Measurements from ENCODE around the gene KRT10. TPM values are rescaled to one million over a fixed set of nuclear protein-coding genes. Genes with fewer than 3 reads are reported as not detected.
"Not testable (repeated sequence)": the region's sequence is repeated elsewhere in the genome, so short reads cannot be mapped to it uniquely, and the experiment has no call there.

KRT10 gene
- total RNA-seq (2012; rRNA removed): 3.8 and 6.8 TPM in 2 replicates

DNA sequence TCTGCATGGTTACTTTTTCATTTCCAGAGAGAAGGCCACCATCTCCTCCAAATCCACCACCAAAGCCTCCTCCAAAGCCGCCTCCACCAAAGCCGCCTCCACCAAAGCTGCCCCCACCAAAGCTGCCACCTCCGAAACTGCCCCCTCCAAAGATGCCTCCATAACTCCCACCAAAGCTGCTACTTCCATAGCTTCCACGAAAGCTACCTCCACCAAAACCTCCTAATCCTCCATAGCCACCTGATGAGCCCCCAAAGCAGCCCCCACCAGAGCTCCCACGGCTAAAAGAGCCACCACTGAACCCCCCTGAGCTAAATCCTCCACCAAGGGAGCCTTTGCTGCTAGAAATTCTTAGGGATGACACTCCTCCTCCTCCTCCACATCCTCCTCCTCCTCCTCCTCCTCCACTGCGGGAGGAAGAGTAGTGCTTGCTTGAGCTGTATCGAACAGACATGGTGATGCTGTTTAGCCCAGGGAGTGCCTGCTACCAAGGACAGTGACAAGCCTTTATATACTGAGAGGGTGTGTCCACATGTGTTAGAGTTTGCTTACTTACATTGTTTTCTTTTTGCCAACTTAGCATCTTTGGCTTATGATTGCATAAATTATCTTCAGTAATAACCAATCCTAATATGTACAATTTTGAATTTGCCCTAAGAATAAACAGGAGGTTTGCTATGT lies at the start of gene KRT10:
Gene KRT10, minus strand, starts transcription at position 483 of the 681 bp plus-strand sequence. Its CDS starts 29 bp downstream, at position 454.
- H3K4me2 ChIP-seq (ENCODE audit: low read length): no peak within 1 kb of the TSS
- no peaks in the 10 kb centered on the region for H3K27me3 ChIP-seq (ENCODE audit: control insufficient read depth, insufficient read depth, low read length)
- peaks cover 3% of the 10 kb centered on the region for H3K36me3 ChIP-seq (ENCODE audit: insufficient read depth, low read length)
- no peaks in the 10 kb centered on the region for H3K9me3 ChIP-seq (replicated peaks; ENCODE audit: low read length)
- H3K4me3 ChIP-seq (ENCODE audit: low read length): no peak within 1 kb of the TSS
- no peak within 1 kb of the TSS for H3K9ac ChIP-seq (ENCODE audit: low read depth, low read length)
- peaks cover 8% of the 10 kb centered on the region for H3K4me1 ChIP-seq (ENCODE audit: control insufficient read depth, insufficient read depth, low read length)

DNA sequence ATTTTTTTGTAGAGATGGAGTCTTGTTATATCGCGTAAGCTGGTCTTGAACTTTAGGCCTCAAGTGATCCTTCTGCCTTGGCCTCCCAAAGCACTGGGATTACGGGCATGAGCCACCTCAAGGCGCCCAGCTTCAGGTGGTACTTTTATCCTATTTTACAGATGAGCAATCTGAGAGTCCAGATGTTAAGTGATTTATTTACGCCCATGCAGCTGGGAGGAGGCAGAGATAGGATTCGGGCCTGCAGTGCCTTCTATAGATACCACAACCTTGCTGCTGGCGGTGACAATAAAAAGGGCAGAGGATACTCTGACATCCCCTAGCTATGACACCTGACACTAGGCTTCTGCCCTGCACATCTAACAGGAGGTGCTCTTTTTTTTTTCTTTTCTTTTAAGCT lies 48.9 kb upstream of the KRT10 start:
- no peaks in the 10 kb centered on the region for H3K36me3 ChIP-seq (ENCODE audit: insufficient read depth, low read length)
- H3K27me3 ChIP-seq (ENCODE audit: control insufficient read depth, insufficient read depth, low read length): no peaks in the 10 kb centered on the region
- H3K9me3 ChIP-seq (replicated peaks; ENCODE audit: low read length): no peaks in the 10 kb centered on the region
- no peak overlapping the region for H3K4me3 ChIP-seq (ENCODE audit: low read length)
- H3K4me2 ChIP-seq (ENCODE audit: low read length): no peak overlapping the region
- H3K4me1 ChIP-seq (ENCODE audit: control insufficient read depth, insufficient read depth, low read length): no peaks in the 10 kb centered on the region
- H3K9ac ChIP-seq (ENCODE audit: low read depth, low read length): no peak overlapping the region

DNA sequence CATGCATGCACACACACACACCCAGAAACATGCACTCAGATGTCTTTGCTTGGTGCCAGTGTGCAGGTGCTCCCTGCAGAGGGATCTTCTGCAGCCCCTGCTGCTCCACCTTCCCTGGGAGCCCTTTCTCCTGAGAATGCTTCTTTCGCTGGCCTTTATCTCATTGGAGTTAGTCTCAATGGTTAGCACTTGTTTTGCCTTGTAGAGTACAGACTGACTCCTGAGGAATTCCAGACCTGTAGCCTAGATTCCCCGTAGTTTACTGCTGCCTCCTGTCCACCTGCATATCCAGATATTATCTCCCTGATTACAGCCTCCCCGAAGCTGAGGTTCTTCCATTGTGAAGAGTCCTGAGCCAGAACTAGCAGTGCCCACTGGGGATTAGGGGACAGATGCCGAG lies 47.7 kb upstream of the KRT10 start:
- no peaks in the 10 kb centered on the region for H3K36me3 ChIP-seq (ENCODE audit: insufficient read depth, low read length)

DNA sequence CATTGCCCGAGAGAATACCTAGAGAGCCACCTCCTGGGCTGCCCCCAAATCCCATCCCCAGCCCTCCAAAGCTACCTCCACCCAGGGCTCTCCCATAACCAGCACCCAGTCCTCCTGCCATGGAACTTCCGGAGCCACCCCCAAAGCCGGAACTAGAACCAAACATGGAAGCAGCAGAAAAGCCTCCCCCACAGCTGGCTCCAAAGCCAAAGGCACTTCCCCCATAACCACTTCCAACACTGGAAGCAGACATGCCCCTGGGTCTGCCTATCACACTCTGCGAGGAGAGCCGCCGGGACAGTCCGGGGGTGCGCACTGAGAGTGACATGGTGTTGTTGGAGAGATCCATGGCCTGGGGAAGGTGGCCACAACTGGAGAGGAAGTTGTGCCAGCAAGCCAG lies 44.4 kb upstream of the KRT10 start, which contains the start of gene KRT12:
Gene KRT12, minus strand, starts transcription at position 386 of the 400 bp plus-strand sequence. Its CDS starts 37 bp downstream, at position 349.
- Histone ChIP-seq H3K36me3 (ENCODE audit: insufficient read depth, low read length) (no peaks in the 10 kb centered on the region), H3K4me2 (ENCODE audit: low read length) (no peak within 1 kb of the TSS), H3K9me3 (replicated peaks; ENCODE audit: low read length) (no peaks in the 10 kb centered on the region), H3K4me1 (ENCODE audit: control insufficient read depth, insufficient read depth, low read length) (no peaks in the 10 kb centered on the region), H3K9ac (ENCODE audit: low read depth, low read length) (no peak within 1 kb of the TSS), H3K4me3 (ENCODE audit: low read length) (no peak within 1 kb of the TSS), H3K27me3 (ENCODE audit: control insufficient read depth, insufficient read depth, low read length) (no peaks in the 10 kb centered on the region)

More for the DNA sequence above, 47.7 kb upstream of the KRT10 start:
- Histone ChIP-seq H3K9me3 (replicated peaks; ENCODE audit: low read length) (no peaks in the 10 kb centered on the region), H3K4me3 (ENCODE audit: low read length) (no peak overlapping the region), H3K27me3 (ENCODE audit: control insufficient read depth, insufficient read depth, low read length) (no peaks in the 10 kb centered on the region), H3K9ac (ENCODE audit: low read depth, low read length) (no peak overlapping the region), H3K4me2 (ENCODE audit: low read length) (no peak overlapping the region), H3K4me1 (ENCODE audit: control insufficient read depth, insufficient read depth, low read length) (no peaks in the 10 kb centered on the region)

DNA sequence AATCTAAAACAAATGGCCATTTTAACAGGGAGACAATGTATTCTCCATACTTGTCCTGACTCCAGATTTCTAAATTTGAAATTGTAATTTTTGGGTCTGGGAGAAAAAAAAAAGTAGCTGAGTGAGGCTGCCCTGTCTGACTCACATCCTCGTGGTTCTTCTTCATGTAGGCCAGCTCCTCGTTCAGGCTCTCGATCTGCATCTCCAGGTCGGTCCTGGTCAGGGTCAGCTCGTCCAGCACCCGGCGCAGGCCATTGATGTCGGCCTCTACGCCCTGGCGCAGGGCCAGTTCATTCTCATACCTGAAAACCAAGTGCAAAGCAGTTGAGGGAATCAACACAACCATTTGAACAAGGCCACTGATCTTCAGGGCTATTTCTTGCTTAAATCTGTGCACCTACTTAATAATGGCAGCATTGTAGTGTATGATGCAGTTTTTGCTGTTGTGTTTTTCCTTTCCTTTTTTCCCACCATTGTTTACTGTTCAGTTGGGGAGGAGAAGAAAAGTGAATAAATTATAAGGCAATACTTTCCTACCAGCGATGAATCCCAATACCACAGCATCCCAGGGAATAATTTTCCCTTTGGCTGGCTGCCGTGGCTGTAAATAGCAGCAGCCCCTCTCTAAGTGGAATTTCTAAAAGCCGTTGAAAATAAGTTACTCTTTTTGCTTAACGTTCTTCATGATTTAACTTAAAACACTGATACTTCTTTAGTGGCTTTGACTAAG lies 42.4 kb upstream of the KRT10 start:
- Histone ChIP-seq H3K4me3 (ENCODE audit: low read length) (no peak overlapping the region), H3K4me2 (ENCODE audit: low read length) (no peak overlapping the region), H3K27me3 (ENCODE audit: control insufficient read depth, insufficient read depth, low read length) (no peaks in the 10 kb centered on the region)

DNA sequence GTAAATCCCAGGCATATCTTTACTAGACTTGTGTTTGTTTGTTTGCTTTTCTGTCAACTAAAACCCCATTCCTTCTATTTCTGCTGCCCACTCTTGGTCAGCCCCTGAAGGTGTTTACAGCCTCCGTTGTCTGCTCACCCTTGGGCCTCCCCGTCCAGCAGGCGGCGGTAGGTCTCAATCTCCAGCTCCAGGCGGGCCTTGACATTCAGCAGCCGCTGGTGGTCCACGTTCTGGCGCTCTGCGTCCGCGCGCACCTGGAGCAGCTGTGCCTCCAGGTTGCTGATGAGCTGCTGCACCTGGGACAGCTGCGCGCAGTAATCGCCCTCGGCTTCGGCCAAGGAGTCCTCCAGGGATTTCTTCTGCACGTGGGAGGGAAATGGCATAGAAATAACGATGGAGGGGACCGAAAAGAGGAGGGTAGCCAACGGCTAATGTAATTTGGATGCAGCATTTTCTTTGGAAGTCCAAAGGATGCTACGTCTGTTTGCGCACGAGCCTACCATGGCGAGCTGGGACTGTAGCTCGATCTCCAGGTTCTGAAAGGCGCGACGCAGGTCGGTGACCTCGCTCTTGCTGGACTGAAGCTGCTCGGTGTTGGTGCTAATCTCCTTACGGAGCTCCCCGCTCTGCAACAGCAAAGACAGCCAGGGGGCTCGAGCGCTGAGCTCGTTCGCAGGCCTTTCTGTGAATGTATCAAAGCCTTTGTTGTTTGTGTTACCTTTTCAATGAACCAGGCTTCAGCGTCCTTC lies 40.7 kb upstream of the KRT10 start:
- Histone ChIP-seq H3K4me1 (ENCODE audit: control insufficient read depth, insufficient read depth, low read length) (no peaks in the 10 kb centered on the region), H3K9me3 (replicated peaks; ENCODE audit: low read length) (no peaks in the 10 kb centered on the region), H3K4me2 (ENCODE audit: low read length) (no peak overlapping the region), H3K27me3 (ENCODE audit: control insufficient read depth, insufficient read depth, low read length) (no peaks in the 10 kb centered on the region), H3K36me3 (ENCODE audit: insufficient read depth, low read length) (no peaks in the 10 kb centered on the region), H3K9ac (ENCODE audit: low read depth, low read length) (no peak overlapping the region), H3K4me3 (ENCODE audit: low read length) (no peak overlapping the region)

More for the DNA sequence above, 42.4 kb upstream of the KRT10 start:
- H3K4me1 ChIP-seq (ENCODE audit: control insufficient read depth, insufficient read depth, low read length): no peaks in the 10 kb centered on the region
- H3K36me3 ChIP-seq (ENCODE audit: insufficient read depth, low read length): no peaks in the 10 kb centered on the region
- no peaks in the 10 kb centered on the region for H3K9me3 ChIP-seq (replicated peaks; ENCODE audit: low read length)
- no peak overlapping the region for H3K9ac ChIP-seq (ENCODE audit: low read depth, low read length)

DNA sequence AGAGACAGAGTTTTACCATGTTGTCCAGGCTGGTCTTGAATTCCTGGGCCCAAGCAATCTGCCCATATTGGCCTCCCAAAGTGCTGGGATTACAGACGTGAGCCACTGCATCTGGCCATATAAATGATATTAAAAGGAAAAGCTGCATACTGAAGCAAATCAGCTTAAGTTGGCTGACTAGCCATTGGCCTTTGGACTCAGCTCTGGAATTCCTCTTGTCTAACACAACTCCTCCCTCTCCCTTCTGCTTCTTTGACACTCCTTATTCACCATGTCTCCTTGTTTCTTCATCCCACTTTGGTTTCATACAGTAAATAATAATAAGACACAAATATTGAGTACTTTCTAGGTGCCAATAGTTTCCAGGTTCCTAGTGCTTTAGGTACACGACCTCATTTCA lies 37.1 kb upstream of the KRT10 start:
- H3K9me3 ChIP-seq (replicated peaks; ENCODE audit: low read length): no peaks in the 10 kb centered on the region
- no peak overlapping the region for H3K4me2 ChIP-seq (ENCODE audit: low read length)
- no peaks in the 10 kb centered on the region for H3K27me3 ChIP-seq (ENCODE audit: control insufficient read depth, insufficient read depth, low read length)
- H3K4me3 ChIP-seq (ENCODE audit: low read length): no peak overlapping the region
- no peaks in the 10 kb centered on the region for H3K36me3 ChIP-seq (ENCODE audit: insufficient read depth, low read length)
- H3K9ac ChIP-seq (ENCODE audit: low read depth, low read length): no peak overlapping the region
- peaks cover 10% of the 10 kb centered on the region for H3K4me1 ChIP-seq (ENCODE audit: control insufficient read depth, insufficient read depth, low read length)

DNA sequence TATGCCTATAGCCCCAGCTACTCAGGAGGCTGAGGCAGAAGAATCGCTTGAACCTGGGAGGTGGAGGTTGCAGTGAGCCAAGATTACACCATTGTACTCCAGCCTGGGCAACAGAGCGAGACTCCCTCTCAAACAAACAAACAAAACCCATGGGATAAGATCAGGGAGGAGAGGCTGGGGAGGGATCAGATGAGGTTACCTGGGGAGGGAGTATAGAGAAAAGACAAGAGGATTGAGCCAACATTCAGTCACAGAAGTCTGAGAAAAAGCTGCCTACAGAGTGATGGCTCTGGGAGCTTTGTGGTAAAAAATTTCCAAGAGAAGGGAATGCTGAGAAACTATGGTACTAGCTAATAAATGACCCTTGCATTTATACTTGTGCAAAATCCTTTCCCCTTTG lies 36.3 kb upstream of the KRT10 start:
- not testable (repeated sequence) for H3K9ac ChIP-seq (ENCODE audit: low read depth, low read length); H3K4me3 ChIP-seq (ENCODE audit: low read length); H3K27me3 ChIP-seq (ENCODE audit: control insufficient read depth, insufficient read depth, low read length); H3K4me2 ChIP-seq (ENCODE audit: low read length); H3K36me3 ChIP-seq (ENCODE audit: insufficient read depth, low read length); H3K9me3 ChIP-seq (replicated peaks; ENCODE audit: low read length)
- peaks cover 13% of the 10 kb centered on the region for H3K4me1 ChIP-seq (ENCODE audit: control insufficient read depth, insufficient read depth, low read length)

DNA sequence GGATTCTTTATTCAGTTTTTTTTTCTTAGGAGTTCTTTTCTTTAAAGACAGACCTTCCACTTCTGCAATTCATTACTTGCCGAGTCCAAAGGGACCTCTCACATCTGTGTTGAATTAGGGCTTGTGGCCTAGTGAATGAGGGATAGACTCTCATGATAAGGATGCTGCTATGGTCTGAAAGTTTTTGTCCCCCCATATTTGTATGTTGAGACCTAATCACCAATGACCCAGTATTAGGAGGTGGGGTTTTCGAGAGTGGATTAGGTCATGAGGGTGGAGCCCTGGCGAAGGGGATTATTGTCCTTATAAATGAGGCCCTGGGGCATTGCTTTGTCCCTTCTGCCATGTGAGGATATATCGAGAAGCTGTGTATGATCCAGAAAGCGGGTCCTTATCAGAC lies 35.1 kb upstream of the KRT10 start:
- peak overlapping the region; percentile 18 for H3K9ac ChIP-seq (ENCODE audit: low read depth, low read length)
- no peaks in the 10 kb centered on the region for H3K27me3 ChIP-seq (ENCODE audit: control insufficient read depth, insufficient read depth, low read length)
- H3K36me3 ChIP-seq (ENCODE audit: insufficient read depth, low read length): no peaks in the 10 kb centered on the region
- H3K4me1 ChIP-seq (ENCODE audit: control insufficient read depth, insufficient read depth, low read length): peaks cover 13% of the 10 kb centered on the region
- no peak overlapping the region for H3K4me2 ChIP-seq (ENCODE audit: low read length)
- no peaks in the 10 kb centered on the region for H3K9me3 ChIP-seq (replicated peaks; ENCODE audit: low read length)
- no peak overlapping the region for H3K4me3 ChIP-seq (ENCODE audit: low read length)

DNA sequence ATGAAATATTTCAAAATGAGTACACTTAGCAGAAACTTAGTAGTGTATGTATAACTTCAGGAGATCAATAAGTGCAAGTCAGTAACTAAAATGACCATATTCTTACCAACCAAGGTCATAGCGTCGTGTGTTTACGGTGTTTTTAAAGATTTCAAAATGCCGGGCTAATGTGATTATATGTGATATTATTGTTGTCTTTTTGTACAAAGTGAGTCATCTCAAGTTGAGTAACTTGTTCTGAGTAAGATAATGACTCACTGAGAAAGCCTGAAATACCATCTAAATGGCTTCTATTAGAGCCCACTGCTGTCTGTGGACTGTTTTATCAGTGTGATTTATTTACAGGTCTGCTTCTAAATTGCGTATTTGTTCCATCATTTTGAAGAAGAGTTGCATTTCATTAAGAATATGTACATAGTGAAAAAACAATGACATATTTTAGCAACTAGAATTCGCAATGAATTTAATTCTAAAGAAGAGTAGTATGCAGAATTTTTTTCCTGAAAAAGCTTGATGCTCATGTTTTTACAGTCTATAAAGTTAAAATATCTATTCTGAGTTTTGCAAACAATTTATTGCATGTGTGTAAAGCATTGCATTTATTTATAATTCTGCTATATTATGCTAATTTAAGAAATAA lies 31.9 kb upstream of the KRT10 start:
- Histone ChIP-seq H3K4me3 (ENCODE audit: low read length) (no peak overlapping the region), H3K9ac (ENCODE audit: low read depth, low read length) (no peak overlapping the region), H3K27me3 (ENCODE audit: control insufficient read depth, insufficient read depth, low read length) (no peaks in the 10 kb centered on the region), H3K36me3 (ENCODE audit: insufficient read depth, low read length) (no peaks in the 10 kb centered on the region), H3K4me1 (ENCODE audit: control insufficient read depth, insufficient read depth, low read length) (peaks cover 25% of the 10 kb centered on the region), H3K9me3 (replicated peaks; ENCODE audit: low read length) (no peaks in the 10 kb centered on the region), H3K4me2 (ENCODE audit: low read length) (peak overlapping the region; percentile 47)

DNA sequence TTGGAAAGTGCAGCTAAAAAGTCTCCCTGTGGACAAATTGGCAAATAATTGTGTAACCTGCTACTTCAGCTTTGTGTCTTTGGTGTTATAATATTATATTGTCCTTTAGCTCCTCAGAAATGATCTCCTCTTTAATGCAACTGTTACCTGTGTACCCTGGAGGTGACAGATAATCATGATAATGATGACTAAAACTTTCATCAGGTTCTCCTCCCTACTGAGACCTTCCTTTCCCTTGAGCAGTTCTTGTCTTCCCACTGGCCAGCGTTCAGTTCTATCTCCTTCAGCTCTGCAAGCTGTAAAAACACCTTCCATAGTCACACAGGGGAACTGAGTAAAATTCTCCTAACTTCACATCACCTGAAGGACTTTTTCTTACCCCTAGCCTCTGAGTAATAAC lies 29.9 kb upstream of the KRT10 start:
- H3K4me1 ChIP-seq (ENCODE audit: control insufficient read depth, insufficient read depth, low read length): peaks cover 22% of the 10 kb centered on the region

More for the DNA sequence above, 29.9 kb upstream of the KRT10 start:
- Histone ChIP-seq H3K27me3 (ENCODE audit: control insufficient read depth, insufficient read depth, low read length) (no peaks in the 10 kb centered on the region), H3K9me3 (replicated peaks; ENCODE audit: low read length) (no peaks in the 10 kb centered on the region), H3K9ac (ENCODE audit: low read depth, low read length) (no peak overlapping the region), H3K4me3 (ENCODE audit: low read length) (no peak overlapping the region), H3K4me2 (ENCODE audit: low read length) (no peak overlapping the region), H3K36me3 (ENCODE audit: insufficient read depth, low read length) (no peaks in the 10 kb centered on the region)

Data from skeletal muscle satellite cell (primary cell).